Trophoblast cell (in vitro differentiated cells and primary cell): ENCODE measurements around the gene CLDN5.

ENCODE experiments used
- DNase-seq, 2 donors: peaks; one replicate each; pipeline ENCODE4 v3.0.0-alpha.2; 2016
- H2AFZ ChIP-seq: 2 replicates; pipeline ENCODE4 v1.6.1; 2013; ENCODE audit warnings: low read length, moderate library complexity, mild to moderate bottlenecking; ENCODE audit not compliant: insufficient read depth, poor library complexity
- H2AK5ac ChIP-seq: 2 replicates; pipeline ENCODE4 v1.6.1; 2013; ENCODE audit warnings: mild to moderate bottlenecking, low read length
- H2BK120ac ChIP-seq: 2 replicates; pipeline ENCODE4 v1.6.1; 2013; ENCODE audit warnings: low read length, mild to moderate bottlenecking, moderate library complexity; ENCODE audit not compliant: insufficient read depth, poor library complexity
- H2BK12ac ChIP-seq: 2 replicates; pipeline ENCODE4 v1.6.1; 2013; ENCODE audit warnings: mild to moderate bottlenecking, low read length, moderate library complexity
- H2BK5ac ChIP-seq: 2 replicates; pipeline ENCODE4 v1.6.1; 2013; ENCODE audit warnings: low read length, low read depth, moderate library complexity, mild to moderate bottlenecking; ENCODE audit not compliant: poor library complexity
- H3K14ac ChIP-seq: 2 replicates; pipeline ENCODE4 v1.6.1; 2013; ENCODE audit warnings: mild to moderate bottlenecking, low read length
- H3K18ac ChIP-seq: 2 replicates; pipeline ENCODE4 v1.6.1; 2013; ENCODE audit warnings: mild to moderate bottlenecking, low read length
- H3K23ac ChIP-seq: 2 replicates; pipeline ENCODE4 v1.6.1; 2013; ENCODE audit warnings: low read length
- H3K27ac ChIP-seq: 2 replicates; pipeline ENCODE4 v1.5.1; 2013; ENCODE audit warnings: low read depth, mild to moderate bottlenecking, inconsistent platforms, low read length, moderate library complexity
- H3K27me3 ChIP-seq: 2 replicates; pipeline ENCODE4 v1.6.1; 2013; ENCODE audit warnings: inconsistent platforms, mild to moderate bottlenecking, low read length, moderate library complexity; ENCODE audit not compliant: insufficient read depth
- H3K36me3 ChIP-seq, 2 experiments: 1 replicate in 1 of 2; 2 replicates in 1 of 2; pipeline ENCODE4 v1.6.1; 2013; ENCODE audit warnings: low read length in 2 of 2, mild to moderate bottlenecking in 2 of 2, moderate library complexity in 1 of 2; ENCODE audit not compliant: insufficient read depth in 2 of 2, control insufficient read depth in 1 of 2
- H3K4ac ChIP-seq: 2 replicates; pipeline ENCODE4 v1.6.1; 2013; ENCODE audit warnings: low read depth, mild to moderate bottlenecking, low read length, moderate library complexity
- H3K4me1 ChIP-seq, 2 experiments: 1 replicate in 1 of 2; 2 replicates in 1 of 2; pipeline ENCODE4 v1.6.1; 2013; ENCODE audit warnings: low read length in 2 of 2, mild to moderate bottlenecking in 2 of 2, moderate library complexity in 1 of 2; ENCODE audit not compliant: insufficient read depth in 2 of 2, control insufficient read depth in 1 of 2
- H3K4me2 ChIP-seq: 2 replicates; pipeline ENCODE4 v1.6.1; 2013; ENCODE audit warnings: inconsistent platforms, mild to moderate bottlenecking, low read length, moderate library complexity
- H3K4me3 ChIP-seq: 2 replicates; pipeline ENCODE4 v1.5.1; 2013; ENCODE audit warnings: mild to moderate bottlenecking, low read depth, low read length, inconsistent platforms
- H3K79me1 ChIP-seq: one replicate; pipeline ENCODE4 v1.6.1; 2013; ENCODE audit warnings: low read length
- H3K79me2 ChIP-seq: 2 replicates; pipeline ENCODE4 v1.6.1; 2013; ENCODE audit warnings: low read length, mild to moderate bottlenecking; ENCODE audit not compliant: control insufficient read depth, insufficient read depth, poor library complexity
- H3K9ac ChIP-seq: 2 replicates; pipeline ENCODE4 v1.6.1; 2013; ENCODE audit warnings: mild to moderate bottlenecking, low read length
- H3K9me3 ChIP-seq: 2 replicates; pipeline ENCODE4 v1.6.1; 2013; ENCODE audit warnings: low read depth, mild to moderate bottlenecking, control low read depth, inconsistent platforms, low read length; ENCODE audit not compliant: insufficient read depth
- H4K12ac ChIP-seq: 2 replicates; pipeline ENCODE4 v1.6.1; 2013; ENCODE audit warnings: low read depth, mild to moderate bottlenecking, low read length, moderate library complexity
- H4K8ac ChIP-seq: 2 replicates; pipeline ENCODE4 v1.6.1; 2013; ENCODE audit warnings: low read depth, mild to moderate bottlenecking, low read length, moderate library complexity
- H4K91ac ChIP-seq: one replicate; pipeline ENCODE4 v1.6.1; 2013; ENCODE audit warnings: low read depth, mild to moderate bottlenecking, low read length, moderate library complexity
- WGBS: extraction: QIAGEN DNeasy Blood & Tissue Kit; methylation state at CpG from one replicate; pipeline ENCODE4 v1.1.7; 2013; ENCODE audit warnings: missing lambda C conversion rate; ENCODE audit not compliant: insufficient read length, insufficient coverage; ENCODE audit errors: extremely low coverage; 5-methylcytosine and 5-hydroxymethylcytosine counted together

CLDN5 gene

GRCh38 chr22:19473578-19473977 is 50.6 kb downstream of the CLDN5 start:
- Histone ChIP-seq H3K79me1 (peaks cover 1% of the 10 kb centered on the region), H3K14ac (no peak overlapping the region), H3K9me3 (no peaks in the 10 kb centered on the region), H4K8ac (no peak overlapping the region), H3K4me3 (no peak overlapping the region), H3K4me1 (peaks cover 4% of the 10 kb centered on the region in 2 experiments), H4K91ac (no peak overlapping the region), H3K9ac (no peak overlapping the region), H2AK5ac (no peak overlapping the region), H3K27ac (no peak overlapping the region), H4K12ac (no peak overlapping the region), H2AFZ (no peak overlapping the region), H3K18ac (no peak overlapping the region), H3K4me2 (no peak overlapping the region), H3K79me2 (peaks cover 7% of the 10 kb centered on the region), H3K36me3 (peaks cover 57 to 62% of the 10 kb centered on the region in 2 experiments), H2BK12ac (no peak overlapping the region), H2BK5ac (no peak overlapping the region), H3K27me3 (no peaks in the 10 kb centered on the region), H3K23ac (no peak overlapping the region), H3K4ac (no peak overlapping the region), H2BK120ac (no peak overlapping the region)
- no CpG with 5 or more reads among the region's 3 CpGs for WGBS
- DNase-seq = no peak
